Measurements from ENCODE around the gene NR2C1.
"Not testable (repeated sequence)": the region's sequence is repeated elsewhere in the genome, so short reads cannot be mapped to it uniquely, and the experiment has no call there.

The NR2C1 gene

DNA sequence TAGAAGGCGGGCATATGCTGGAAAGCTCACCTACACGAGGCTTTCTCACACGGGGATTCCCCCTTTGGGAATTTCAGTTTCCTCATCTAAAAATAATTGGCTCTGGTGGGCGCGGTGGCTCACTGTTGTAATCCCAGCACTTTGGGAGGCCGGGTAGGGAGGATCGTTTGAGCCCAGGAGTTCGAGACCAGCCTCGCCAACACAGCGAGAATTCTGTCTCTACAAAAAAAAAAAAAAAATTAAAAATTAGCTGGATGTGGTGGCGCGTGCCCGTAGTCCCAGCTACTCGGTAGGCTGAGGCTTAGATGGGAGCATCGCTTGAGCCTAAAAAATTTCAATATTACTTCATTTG, 69.5 kb downstream of the NR2C1 start:
- Histone ChIP-seq H3K9me3 (ENCODE audit: control insufficient read depth, low read length) (peaks cover 8% of the 10 kb centered on the region), H3K27ac (ENCODE audit: low read depth, low read length, severe bottlenecking) (peak overlapping the region; percentile 78), H3K4me3 (ENCODE audit: extremely low read depth, insufficient read depth, low read length, poor library complexity, severe bottlenecking) (peak overlapping the region; percentile 88), H3K36me3 (ENCODE audit: control insufficient read depth, insufficient read depth, low read length) (peaks cover 18% of the 10 kb centered on the region), H3K4me1 (ENCODE audit: control insufficient read depth, insufficient read depth, low read length, poor library complexity, severe bottlenecking) (no peaks in the 10 kb centered on the region)
- WGBS, 2 experiments (ENCODE audit: insufficient coverage in 2 of 2) = 19 to 36% methylated on average over 3 to 5 of the region's 15 CpGs

- Histone ChIP-seq H3K4me3 (ENCODE audit: extremely low read depth, insufficient read depth, low read length, poor library complexity, severe bottlenecking) (peak within 1 kb of the TSS; percentile 88), H3K36me3 (ENCODE audit: control insufficient read depth, insufficient read depth, low read length) (peaks cover 18% of the 10 kb centered on the region), H3K27ac (ENCODE audit: low read depth, low read length, severe bottlenecking) (peak within 1 kb of the TSS; percentile 78), H3K4me1 (ENCODE audit: control insufficient read depth, insufficient read depth, low read length, poor library complexity, severe bottlenecking) (no peaks in the 10 kb centered on the region), H3K9me3 (ENCODE audit: control insufficient read depth, low read length) (peaks cover 8% of the 10 kb centered on the region)
- 1 to 2% methylated on average over 22 to 32 of the region's 34 CpGs for WGBS, 2 experiments (ENCODE audit: insufficient coverage in 2 of 2)
Measured at GRCh38 chr12:95003213-95003920, 70.1 kb downstream of the NR2C1 start, which contains the start of gene NDUFA12. TSS of gene NDUFA12 (minus strand) at chr12:95003697. CDS start at chr12:95003680, 17 bp downstream.

GRCh38 chr12:95002754-95003153, 70.7 kb downstream of the NR2C1 start:
- peaks cover 18% of the 10 kb centered on the region for H3K36me3 ChIP-seq (ENCODE audit: control insufficient read depth, insufficient read depth, low read length)
- H3K4me1 ChIP-seq (ENCODE audit: control insufficient read depth, insufficient read depth, low read length, poor library complexity, severe bottlenecking) = no peaks in the 10 kb centered on the region
- 0% methylated on average over 1 of the region's 3 CpGs; no CpG with 5 or more reads in 1 of the 2 experiments for WGBS, 2 experiments (ENCODE audit: insufficient coverage in 2 of 2)
- H3K4me3 ChIP-seq (ENCODE audit: extremely low read depth, insufficient read depth, low read length, poor library complexity, severe bottlenecking) = peak overlapping the region; percentile 88
- peaks cover 8% of the 10 kb centered on the region for H3K9me3 ChIP-seq (ENCODE audit: control insufficient read depth, low read length)
- peak overlapping the region; percentile 78 for H3K27ac ChIP-seq (ENCODE audit: low read depth, low read length, severe bottlenecking)

- Histone ChIP-seq H3K27ac (ENCODE audit: low read depth, low read length, severe bottlenecking) (no peak overlapping the region), H3K9me3 (ENCODE audit: control insufficient read depth, low read length) (no peaks in the 10 kb centered on the region), H3K36me3 (ENCODE audit: control insufficient read depth, insufficient read depth, low read length) (peaks cover 32% of the 10 kb centered on the region), H3K4me3 (ENCODE audit: extremely low read depth, insufficient read depth, low read length, poor library complexity, severe bottlenecking) (no peak overlapping the region), H3K4me1 (ENCODE audit: control insufficient read depth, insufficient read depth, low read length, poor library complexity, severe bottlenecking) (peaks cover 9% of the 10 kb centered on the region)
- WGBS, 2 experiments (ENCODE audit: insufficient coverage in 2 of 2) = no CpG with 5 or more reads among the region's 4 CpGs
Measured at GRCh38 chr12:94998326-94998725, 75.1 kb downstream of the NR2C1 start.

DNA sequence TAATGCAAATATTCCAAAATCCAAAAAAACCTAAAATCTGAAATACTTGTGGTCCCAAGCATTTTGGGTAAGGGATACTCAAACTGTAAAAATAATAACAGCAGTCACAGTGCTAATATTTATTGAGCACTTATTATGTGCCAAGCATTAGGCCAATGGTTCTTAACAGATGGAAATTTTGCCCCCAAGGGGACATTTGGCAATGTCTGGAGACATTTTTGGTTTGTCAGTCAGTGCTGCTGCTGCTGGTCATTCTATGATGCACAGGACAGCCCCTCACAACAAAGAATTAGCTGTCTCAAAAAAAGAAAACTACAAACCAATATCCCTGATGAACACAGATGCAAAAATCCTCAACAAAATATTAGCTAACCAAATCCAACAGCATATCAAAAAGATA, 75.7 kb downstream of the NR2C1 start:
- Histone ChIP-seq H3K36me3 (ENCODE audit: control insufficient read depth, insufficient read depth, low read length) (peaks cover 36% of the 10 kb centered on the region), H3K9me3 (ENCODE audit: control insufficient read depth, low read length) (no peaks in the 10 kb centered on the region), H3K4me1 (ENCODE audit: control insufficient read depth, insufficient read depth, low read length, poor library complexity, severe bottlenecking) (peaks cover 9% of the 10 kb centered on the region), H3K4me3 (ENCODE audit: extremely low read depth, insufficient read depth, low read length, poor library complexity, severe bottlenecking) (no peak overlapping the region), H3K27ac (ENCODE audit: low read depth, low read length, severe bottlenecking) (no peak overlapping the region)

DNA sequence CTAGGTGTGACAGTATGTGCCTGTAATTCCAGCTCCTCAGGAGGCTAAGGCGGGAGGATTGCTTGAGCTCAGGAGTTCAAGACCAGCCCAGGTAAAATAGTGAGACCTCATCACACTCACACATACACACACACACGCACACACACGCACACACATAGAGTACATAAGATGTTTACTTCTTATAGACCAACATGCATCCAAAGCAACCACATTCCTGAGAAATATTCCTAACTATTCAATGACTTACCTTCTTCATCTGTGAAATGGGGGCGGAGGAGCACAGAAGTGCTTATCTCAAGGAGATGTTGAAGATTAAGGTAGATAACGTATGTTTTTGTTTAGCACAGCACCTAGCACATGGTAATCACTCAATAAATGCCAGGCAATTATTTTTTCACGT, 76.4 kb downstream of the NR2C1 start:
- Histone ChIP-seq H3K27ac (ENCODE audit: low read depth, low read length, severe bottlenecking) (no peak overlapping the region), H3K4me3 (ENCODE audit: extremely low read depth, insufficient read depth, low read length, poor library complexity, severe bottlenecking) (no peak overlapping the region), H3K4me1 (ENCODE audit: control insufficient read depth, insufficient read depth, low read length, poor library complexity, severe bottlenecking) (peaks cover 9% of the 10 kb centered on the region), H3K9me3 (ENCODE audit: control insufficient read depth, low read length) (no peaks in the 10 kb centered on the region), H3K36me3 (ENCODE audit: control insufficient read depth, insufficient read depth, low read length) (peaks cover 42% of the 10 kb centered on the region)
- WGBS, 2 experiments (ENCODE audit: insufficient coverage in 2 of 2) = 100% methylated on average over 2 of the region's 6 CpGs

DNA sequence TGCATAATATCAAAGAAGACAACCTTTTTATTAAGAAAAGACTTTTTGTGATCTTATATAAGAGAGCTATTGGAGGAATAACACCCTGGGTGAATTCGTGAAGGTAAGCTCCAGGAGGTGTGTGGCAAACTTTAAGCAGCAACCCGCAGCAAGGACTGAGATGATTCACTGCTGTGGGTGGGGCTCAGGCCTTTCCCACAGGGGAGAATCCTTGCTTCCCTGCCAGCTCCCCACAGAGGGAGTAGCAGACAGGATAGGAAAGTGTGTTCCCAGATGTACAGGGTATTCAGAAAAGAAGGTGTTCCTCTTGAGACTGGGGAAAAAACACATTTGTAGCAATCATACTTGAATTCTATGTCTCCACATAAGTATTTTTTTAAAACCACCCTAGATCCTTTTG, 79.1 kb downstream of the NR2C1 start:
- Histone ChIP-seq H3K36me3 (ENCODE audit: control insufficient read depth, insufficient read depth, low read length) (peaks cover 39% of the 10 kb centered on the region), H3K4me3 (ENCODE audit: extremely low read depth, insufficient read depth, low read length, poor library complexity, severe bottlenecking) (no peak overlapping the region), H3K27ac (ENCODE audit: low read depth, low read length, severe bottlenecking) (no peak overlapping the region), H3K9me3 (ENCODE audit: control insufficient read depth, low read length) (no peaks in the 10 kb centered on the region), H3K4me1 (ENCODE audit: control insufficient read depth, insufficient read depth, low read length, poor library complexity, severe bottlenecking) (peaks cover 9% of the 10 kb centered on the region)
- WGBS, 2 experiments (ENCODE audit: insufficient coverage in 2 of 2) = no CpG with 5 or more reads among the region's 2 CpGs

DNA sequence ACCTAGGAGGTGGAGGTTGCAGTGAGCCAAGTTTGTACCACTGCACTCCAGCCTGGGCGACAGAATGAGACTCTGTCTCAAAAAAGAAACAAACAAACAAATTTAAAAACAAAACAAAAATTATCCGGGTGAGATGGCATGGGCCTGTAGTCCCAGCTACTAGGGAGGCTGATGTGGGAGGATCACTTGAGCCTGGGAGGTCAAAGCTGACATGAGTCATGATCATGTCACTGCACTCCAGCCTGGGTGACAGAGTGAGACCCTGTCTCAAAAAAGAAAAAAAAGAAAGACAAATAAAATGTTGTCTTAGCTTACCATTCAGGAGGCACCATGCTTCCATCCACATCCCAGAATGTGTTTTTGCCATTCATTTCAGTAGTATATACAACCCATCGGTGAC, 79.6 kb downstream of the NR2C1 start:
- WGBS, 2 experiments (ENCODE audit: insufficient coverage in 2 of 2) = no CpG with 5 or more reads among the region's 3 CpGs
- H3K9me3 ChIP-seq (ENCODE audit: control insufficient read depth, low read length); H3K27ac ChIP-seq (ENCODE audit: low read depth, low read length, severe bottlenecking); H3K4me3 ChIP-seq (ENCODE audit: extremely low read depth, insufficient read depth, low read length, poor library complexity, severe bottlenecking); H3K4me1 ChIP-seq (ENCODE audit: control insufficient read depth, insufficient read depth, low read length, poor library complexity, severe bottlenecking): not testable (repeated sequence)
- peaks cover 39% of the 10 kb centered on the region for H3K36me3 ChIP-seq (ENCODE audit: control insufficient read depth, insufficient read depth, low read length)

- Histone ChIP-seq H3K36me3 (ENCODE audit: control insufficient read depth, insufficient read depth, low read length) (peaks cover 47% of the 10 kb centered on the region), H3K4me3 (ENCODE audit: extremely low read depth, insufficient read depth, low read length, poor library complexity, severe bottlenecking) (no peak overlapping the region), H3K4me1 (ENCODE audit: control insufficient read depth, insufficient read depth, low read length, poor library complexity, severe bottlenecking) (peaks cover 9% of the 10 kb centered on the region), H3K27ac (ENCODE audit: low read depth, low read length, severe bottlenecking) (no peak overlapping the region), H3K9me3 (ENCODE audit: control insufficient read depth, low read length) (no peaks in the 10 kb centered on the region)
- 86 to 94% methylated on average over 3 of the region's 3 CpGs for WGBS, 2 experiments (ENCODE audit: insufficient coverage in 2 of 2)
Measured at GRCh38 chr12:94990222-94990621, 83.2 kb downstream of the NR2C1 start.

DNA sequence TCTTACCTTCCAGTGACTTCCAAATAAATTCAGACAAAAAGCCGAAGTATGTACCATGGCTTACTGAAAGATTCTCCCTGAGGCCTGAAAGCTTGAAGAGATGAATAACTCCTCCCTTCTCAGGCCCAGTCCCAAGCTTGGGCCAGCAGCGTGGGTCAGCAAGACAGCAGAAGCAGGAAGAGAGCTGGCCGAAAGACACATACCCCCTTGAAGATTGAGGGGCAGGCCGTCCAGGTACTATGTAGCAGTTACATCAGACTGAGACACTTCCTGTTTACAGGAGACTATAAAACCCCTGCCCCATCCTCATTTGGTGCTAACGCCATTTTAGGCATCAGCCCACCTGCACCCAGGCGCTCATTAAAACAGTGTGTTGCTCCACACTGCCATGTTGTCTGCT, 84.9 kb downstream of the NR2C1 start:
- H3K4me1 ChIP-seq (ENCODE audit: control insufficient read depth, insufficient read depth, low read length, poor library complexity, severe bottlenecking) = peaks cover 5% of the 10 kb centered on the region
- no peak overlapping the region for H3K27ac ChIP-seq (ENCODE audit: low read depth, low read length, severe bottlenecking)
- no peaks in the 10 kb centered on the region for H3K9me3 ChIP-seq (ENCODE audit: control insufficient read depth, low read length)
- H3K36me3 ChIP-seq (ENCODE audit: control insufficient read depth, insufficient read depth, low read length) = peaks cover 37% of the 10 kb centered on the region
- 56 to 64% methylated on average over 5 to 6 of the region's 6 CpGs for WGBS, 2 experiments (ENCODE audit: insufficient coverage in 2 of 2)
- H3K4me3 ChIP-seq (ENCODE audit: extremely low read depth, insufficient read depth, low read length, poor library complexity, severe bottlenecking) = no peak overlapping the region

- H3K4me3 ChIP-seq (ENCODE audit: extremely low read depth, insufficient read depth, low read length, poor library complexity, severe bottlenecking) = no peak overlapping the region
- H3K9me3 ChIP-seq (ENCODE audit: control insufficient read depth, low read length) = no peaks in the 10 kb centered on the region
- H3K27ac ChIP-seq (ENCODE audit: low read depth, low read length, severe bottlenecking) = no peak overlapping the region
- peaks cover 33% of the 10 kb centered on the region for H3K36me3 ChIP-seq (ENCODE audit: control insufficient read depth, insufficient read depth, low read length)
- WGBS, 2 experiments (ENCODE audit: insufficient coverage in 2 of 2) = 75 to 92% methylated on average over 1 of the region's 2 CpGs
- peaks cover 11% of the 10 kb centered on the region for H3K4me1 ChIP-seq (ENCODE audit: control insufficient read depth, insufficient read depth, low read length, poor library complexity, severe bottlenecking)
Measured at GRCh38 chr12:94987801-94988200, 85.6 kb downstream of the NR2C1 start.
